Right lobe of liver (tissue), 4 donors: Measurements from ENCODE around the gene GREM2.

ENCODE experiments used
- POLR2A ChIP-seq: fragments of 450-650 bp; IDR thresholded peaks from one replicate; pipeline ENCODE4 v1.6.1; 2017; ENCODE audit warnings: antibody characterized with exemption, mild to moderate bottlenecking
- TF ChIP-seq, protein P1 (sequence below), 4 donors: fragments of 200-600 bp in 3 of 4; fragments of 450-650 bp in 1 of 4; IDR thresholded peaks; one replicate each; pipeline versions ENCODE4 v1.5.1 to v1.8.0; 2016 to 2022; ENCODE audit warnings: antibody characterized with exemption in 4 of 4, mild to moderate bottlenecking in 2 of 4
- donor health status: DM: no; HTN: no; CAD: no.
- donor health status: DM: no; HTN: no; CAD: no.
- donor health status: DM: no; HTN: yes; CAD: no.

GRCh38 chr1:240553351-240553750, 58.6 kb downstream of the GREM2 start:
- TF ChIP-seq, protein P1, sequence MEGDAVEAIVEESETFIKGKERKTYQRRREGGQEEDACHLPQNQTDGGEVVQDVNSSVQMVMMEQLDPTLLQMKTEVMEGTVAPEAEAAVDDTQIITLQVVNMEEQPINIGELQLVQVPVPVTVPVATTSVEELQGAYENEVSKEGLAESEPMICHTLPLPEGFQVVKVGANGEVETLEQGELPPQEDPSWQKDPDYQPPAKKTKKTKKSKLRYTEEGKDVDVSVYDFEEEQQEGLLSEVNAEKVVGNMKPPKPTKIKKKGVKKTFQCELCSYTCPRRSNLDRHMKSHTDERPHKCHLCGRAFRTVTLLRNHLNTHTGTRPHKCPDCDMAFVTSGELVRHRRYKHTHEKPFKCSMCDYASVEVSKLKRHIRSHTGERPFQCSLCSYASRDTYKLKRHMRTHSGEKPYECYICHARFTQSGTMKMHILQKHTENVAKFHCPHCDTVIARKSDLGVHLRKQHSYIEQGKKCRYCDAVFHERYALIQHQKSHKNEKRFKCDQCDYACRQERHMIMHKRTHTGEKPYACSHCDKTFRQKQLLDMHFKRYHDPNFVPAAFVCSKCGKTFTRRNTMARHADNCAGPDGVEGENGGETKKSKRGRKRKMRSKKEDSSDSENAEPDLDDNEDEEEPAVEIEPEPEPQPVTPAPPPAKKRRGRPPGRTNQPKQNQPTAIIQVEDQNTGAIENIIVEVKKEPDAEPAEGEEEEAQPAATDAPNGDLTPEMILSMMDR (IDR thresholded peaks at IDR 0.05): no peak
- no peak for TF ChIP-seq POLR2A
